ENCODE measurements around the gene GDF9.

GDF9 gene, protein sequence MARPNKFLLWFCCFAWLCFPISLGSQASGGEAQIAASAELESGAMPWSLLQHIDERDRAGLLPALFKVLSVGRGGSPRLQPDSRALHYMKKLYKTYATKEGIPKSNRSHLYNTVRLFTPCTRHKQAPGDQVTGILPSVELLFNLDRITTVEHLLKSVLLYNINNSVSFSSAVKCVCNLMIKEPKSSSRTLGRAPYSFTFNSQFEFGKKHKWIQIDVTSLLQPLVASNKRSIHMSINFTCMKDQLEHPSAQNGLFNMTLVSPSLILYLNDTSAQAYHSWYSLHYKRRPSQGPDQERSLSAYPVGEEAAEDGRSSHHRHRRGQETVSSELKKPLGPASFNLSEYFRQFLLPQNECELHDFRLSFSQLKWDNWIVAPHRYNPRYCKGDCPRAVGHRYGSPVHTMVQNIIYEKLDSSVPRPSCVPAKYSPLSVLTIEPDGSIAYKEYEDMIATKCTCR

GRCh38 chr5:132866342-132867045, at the start of gene GDF9, which contains the start of gene UQCRQ:
TSS of gene GDF9 (minus strand) at chr5:132866469. CDS start at chr5:132864533, 1,936 bp downstream.
TSS of gene UQCRQ (plus strand) at chr5:132866642. CDS start at chr5:132866882, 240 bp downstream.
- FAIRE-seq = peak; percentile 99

GRCh38 chr5:132915681-132916080, 49.4 kb upstream of the GDF9 start:
- no peak for FAIRE-seq

DNA sequence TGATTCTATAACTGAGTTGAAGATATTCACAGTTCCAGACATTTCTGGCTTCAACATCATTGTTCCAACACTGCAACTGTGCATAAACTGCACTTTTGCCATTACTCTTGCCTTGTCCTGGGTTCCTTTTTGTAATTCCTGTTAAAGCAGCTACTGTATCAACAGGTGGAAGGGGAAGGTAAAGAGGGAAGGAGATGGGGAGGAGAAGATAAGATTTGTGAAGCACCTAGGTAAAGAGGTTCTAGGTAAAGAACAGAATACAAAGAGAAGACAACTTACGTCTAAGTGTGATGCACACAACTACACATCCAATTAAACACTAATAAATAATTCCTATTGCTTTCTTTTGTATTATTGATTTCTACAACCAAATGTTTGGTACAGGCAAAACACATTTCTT, 43.4 kb upstream of the GDF9 start:
- FAIRE-seq = no peak

GRCh38 chr5:132907161-132907560, 40.9 kb upstream of the GDF9 start:
- no peak for FAIRE-seq

DNA sequence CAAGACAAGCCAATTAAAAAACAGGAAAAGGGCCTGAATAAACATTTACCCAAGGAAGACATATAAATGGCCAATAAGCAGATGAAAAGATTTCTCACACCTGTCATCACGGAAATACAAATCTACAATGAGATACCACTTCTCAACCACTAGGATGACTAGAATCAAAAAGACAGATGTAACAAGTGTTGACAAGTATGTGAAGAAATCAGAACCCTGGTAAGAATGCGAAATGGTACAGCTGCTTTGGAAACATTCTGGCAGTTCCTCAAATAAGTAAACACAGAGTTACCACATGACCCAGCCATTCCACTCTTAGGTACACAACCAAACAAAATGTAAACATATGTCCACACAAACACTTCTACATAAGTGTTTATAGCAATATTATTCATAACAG, 39.7 kb upstream of the GDF9 start:
- no peak for FAIRE-seq

DNA sequence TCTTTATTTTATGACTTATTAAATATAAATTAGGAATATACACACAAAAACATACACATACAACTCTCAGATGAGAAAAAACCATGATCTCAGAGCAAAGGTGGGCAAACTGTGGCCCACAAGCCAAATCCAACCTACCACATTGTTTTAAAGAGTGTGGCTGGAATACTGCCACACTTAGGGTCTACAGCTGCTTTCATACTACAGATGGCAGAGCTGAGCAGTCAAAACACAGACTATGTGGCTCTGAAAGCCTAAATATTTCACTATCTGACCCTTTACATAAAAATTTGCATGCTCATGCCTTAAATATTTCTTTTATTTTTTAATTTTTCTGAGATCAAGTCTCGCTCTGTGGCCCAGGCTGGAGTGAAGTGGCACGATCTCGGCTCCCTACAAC, 35.5 kb upstream of the GDF9 start:
- no peak for FAIRE-seq

GRCh38 chr5:132901036-132901435, 34.8 kb upstream of the GDF9 start:
- FAIRE-seq = no peak

DNA sequence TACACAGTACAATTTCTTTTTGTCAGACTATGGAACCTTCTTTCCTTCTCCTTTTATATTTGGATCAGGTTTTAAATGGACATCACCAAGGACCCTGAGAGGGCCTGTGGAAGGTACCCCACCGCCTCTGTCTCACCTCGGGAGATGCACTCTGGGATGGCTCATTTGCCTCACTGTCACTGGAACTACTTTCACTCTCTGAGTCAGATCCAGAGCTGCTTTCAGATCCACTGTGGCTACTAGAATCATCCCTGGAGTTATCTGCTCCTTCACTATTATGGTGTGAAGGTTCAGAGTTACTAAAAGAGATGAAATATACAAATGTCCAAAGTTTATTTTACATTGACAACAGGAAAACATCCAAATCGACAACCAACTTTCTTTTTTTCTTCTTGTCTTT, 31.8 kb upstream of the GDF9 start:
- FAIRE-seq = no peak

GRCh38 chr5:132896685-132897084, 30.4 kb upstream of the GDF9 start:
- FAIRE-seq = no peak

DNA sequence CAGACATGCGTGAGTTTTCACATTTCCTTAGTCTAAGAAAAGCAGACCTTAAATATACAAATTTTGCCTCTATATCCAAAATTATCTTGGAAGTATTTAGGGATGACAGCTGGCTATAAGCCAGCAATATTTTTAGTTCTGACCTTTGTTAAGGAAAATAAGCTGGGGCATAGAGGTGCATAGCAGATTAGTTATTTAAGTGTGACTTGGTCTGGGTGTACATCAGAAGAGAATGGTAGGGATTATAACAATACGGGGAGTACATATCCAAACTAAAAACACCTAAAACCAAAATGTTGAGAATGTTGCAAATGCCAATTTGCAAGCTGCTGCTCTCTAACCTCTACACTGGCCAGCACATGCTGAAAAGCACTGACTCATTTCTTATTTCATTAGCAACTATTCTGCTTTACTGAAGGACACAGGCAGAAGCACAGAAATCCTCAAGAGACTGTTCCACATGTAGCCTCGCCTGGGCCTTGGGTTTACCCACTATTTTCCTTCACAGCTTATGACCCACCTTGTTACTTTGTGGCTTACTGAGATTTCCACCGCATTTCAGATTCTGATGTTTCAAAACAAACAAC, 29.5 kb upstream of the GDF9 start:
- FAIRE-seq = no peak

- FAIRE-seq = no peak
Measured at GRCh38 chr5:132890817-132891216, 24.5 kb upstream of the GDF9 start.

- FAIRE-seq = no peak
Measured at GRCh38 chr5:132889501-132889900, 23.2 kb upstream of the GDF9 start.

GRCh38 chr5:132887283-132887682, 21.0 kb upstream of the GDF9 start:
- no peak for FAIRE-seq

DNA sequence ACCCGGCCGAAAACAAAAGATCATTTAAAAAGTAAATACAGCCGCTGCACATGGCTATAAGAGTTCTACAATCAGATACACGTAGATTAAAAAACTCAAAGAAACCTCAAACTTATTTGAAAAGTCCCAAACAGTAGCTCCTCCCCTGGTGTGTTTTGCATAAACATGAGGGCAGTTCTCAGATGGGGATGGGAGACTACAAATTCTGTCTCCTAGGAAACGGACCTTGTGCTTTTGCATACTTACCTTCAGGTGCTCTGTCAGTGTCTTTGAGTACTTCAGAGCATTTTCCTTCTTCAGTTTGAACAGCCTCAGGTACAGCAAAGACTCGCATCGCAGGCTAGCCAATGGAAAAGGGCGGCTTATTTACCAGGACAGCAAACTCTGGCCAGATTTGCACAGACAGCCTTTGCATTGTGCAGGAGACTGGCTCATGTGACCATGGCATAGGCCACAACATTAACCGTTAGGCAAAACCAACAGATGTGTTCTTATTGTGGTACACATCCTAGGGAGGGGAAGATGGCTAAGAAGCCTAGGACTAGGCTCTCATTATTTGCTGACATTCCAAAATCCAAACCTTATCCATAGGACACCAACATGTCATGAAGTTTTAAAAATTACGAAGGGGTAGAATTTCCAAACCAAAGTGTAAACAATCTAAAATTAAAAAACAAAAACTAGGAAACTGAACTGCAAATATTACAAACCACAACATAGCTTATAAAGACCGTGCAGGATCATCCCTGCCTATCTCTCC, 20.0 kb upstream of the GDF9 start:
- no peak for FAIRE-seq

DNA sequence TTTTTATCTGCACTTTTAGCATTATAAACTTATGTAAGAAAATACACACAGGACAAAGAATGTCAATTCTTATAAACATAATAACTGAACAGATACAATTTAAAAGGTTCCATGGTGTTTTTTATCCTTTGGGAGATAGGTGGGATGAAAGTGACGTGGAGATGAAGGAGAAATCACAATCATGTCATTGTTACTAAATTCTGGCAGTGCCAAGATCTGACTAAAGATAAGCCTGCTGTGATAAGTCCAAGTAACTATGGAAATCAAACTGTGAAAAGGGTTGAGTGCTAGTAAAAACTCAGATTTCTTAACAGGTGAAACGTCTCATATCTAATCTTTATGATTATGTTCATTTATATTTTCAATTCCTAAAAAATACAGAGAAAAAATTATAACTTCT, 18.3 kb upstream of the GDF9 start:
- FAIRE-seq = no peak

DNA sequence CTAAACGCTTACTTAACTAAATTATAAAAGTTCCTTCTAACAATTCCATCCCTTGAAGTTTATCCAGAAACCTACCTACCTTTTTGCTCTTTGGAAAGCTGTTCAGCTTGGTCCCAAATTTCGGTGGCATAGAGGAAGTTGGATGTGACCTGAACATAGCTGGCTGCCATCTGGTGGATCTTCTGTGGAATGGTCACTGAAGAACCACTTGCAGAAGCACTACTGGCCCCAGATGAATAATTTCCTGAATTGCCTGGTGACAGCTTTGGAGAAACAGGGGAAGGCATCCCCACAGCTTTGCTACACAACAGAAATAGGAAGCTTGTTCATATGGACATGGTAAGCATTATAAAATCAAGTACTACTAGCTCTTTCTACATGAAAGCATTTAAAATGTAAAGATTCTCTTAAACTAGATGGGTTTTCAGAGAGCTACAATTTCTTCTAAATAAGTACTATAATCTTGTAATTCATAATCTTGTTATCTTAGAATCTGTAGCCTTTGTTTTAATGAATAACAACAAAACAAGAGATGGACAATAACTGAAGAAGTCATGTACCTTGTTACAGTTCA, 17.1 kb upstream of the GDF9 start:
- FAIRE-seq = peak; percentile 92

- no peak for FAIRE-seq
Measured at GRCh38 chr5:132877938-132878337, 11.7 kb upstream of the GDF9 start.

DNA sequence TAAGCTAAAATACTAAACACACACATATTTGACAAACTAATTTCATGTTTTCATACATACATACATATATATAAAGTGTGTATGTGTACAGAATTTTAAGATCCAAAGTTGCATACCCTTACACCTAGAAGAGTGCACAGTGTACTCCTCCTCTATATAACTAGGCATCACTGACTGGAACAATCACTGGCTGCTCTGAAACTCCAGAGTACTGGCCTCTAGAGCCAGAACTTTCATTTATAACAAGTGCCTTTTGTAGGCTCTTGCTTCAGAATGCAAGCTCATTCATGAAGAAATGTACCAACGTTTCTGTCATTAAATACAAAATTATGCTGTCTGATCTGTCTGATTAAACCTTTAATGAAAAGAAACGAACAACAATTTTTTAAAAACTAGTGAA, 11.2 kb upstream of the GDF9 start:
- no peak for FAIRE-seq

GRCh38 chr5:132876020-132876759, 9.9 kb upstream of the GDF9 start:
- FAIRE-seq = no peak

- FAIRE-seq = no peak
Measured at GRCh38 chr5:132873930-132874271, 7.6 kb upstream of the GDF9 start.

DNA sequence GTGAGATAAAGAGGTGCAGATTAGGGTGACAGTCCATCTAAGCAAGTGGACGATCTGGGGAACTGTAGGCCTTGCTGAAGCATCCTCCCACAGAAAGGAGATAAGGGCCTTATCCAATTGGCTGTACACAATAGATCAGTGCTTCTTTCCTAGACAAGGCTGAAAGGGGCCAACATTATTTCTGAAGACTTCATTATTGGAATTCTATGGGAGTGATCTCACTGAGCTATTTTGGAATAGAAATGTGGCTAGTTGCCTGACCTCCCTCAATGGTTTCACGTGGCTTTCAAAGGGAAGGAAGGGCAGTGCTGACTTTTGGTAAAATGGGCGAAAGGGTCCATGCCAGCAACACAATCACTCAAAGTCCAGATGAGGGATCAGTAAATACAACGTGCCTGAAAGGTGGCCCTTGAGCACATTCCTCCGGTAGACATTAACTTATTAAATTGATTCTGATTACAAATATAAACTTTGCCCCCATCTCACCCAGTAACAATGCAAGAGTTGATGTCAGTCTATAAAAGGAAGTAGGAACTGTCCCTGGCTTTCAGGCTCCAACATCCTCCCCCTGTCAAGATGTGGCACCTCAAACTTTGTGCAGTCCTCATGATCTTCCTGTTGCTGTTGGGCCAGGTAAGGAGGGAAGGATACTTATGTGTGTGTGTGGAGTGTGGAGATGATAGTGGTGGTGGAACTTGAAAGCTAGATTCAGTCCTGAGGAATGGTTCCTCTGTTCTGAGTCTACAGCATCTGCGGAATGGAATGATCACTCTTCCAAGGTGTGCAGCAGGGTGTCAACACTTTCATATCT, 7.1 kb upstream of the GDF9 start, which contains the start of gene LEAP2:
Gene LEAP2, plus strand, starts transcription at position 550 of the 811 bp plus-strand sequence. Its CDS starts 27 bp downstream, at position 577.
- no peak for FAIRE-seq
